Panc1 (cell line): ENCODE measurements around the gene NEK4. TPM values are rescaled to one million over a fixed set of nuclear protein-coding genes. Genes with fewer than 3 reads are reported as not detected.
A peak's percentile ranks its signal among the peaks of the same experiment; 100 is the strongest.

ENCODE experiments used
- ATAC-seq: fragments of 200-7000 bp; cut with Tn5 transposase; 2 replicates; pipeline ENCODE4 v1.9.1; 2020; ENCODE audit warnings: mild to moderate bottlenecking, moderate library complexity
- BruUV-seq: library from RNA; stranded (reverse); fragments of 400-500 nt; replicated peaks from 2 replicates; lab custom pipeline; 2021; lab: Mats Ljungman, UMichigan
- CTCF ChIA-PET: fragments of 300-600 bp; sonication (Branson Sonifier 250); formaldehyde crosslinking; loops from one replicate; lab custom pipeline; 2022; ENCODE audit warnings: antibody characterized with exemption; lab: Charles Lee
- POLR2A ChIA-PET: fragments of 300-600 bp; sonication (Branson Sonifier 250); formaldehyde crosslinking; loops from one replicate; lab custom pipeline; 2022; ENCODE audit warnings: antibody characterized with exemption; lab: Charles Lee
- DNase-seq: peaks from one replicate; pipeline ENCODE4 v3.0.0-alpha.2; 2010; ENCODE audit warnings: low read depth, low spot score
- H3K27ac ChIP-seq: 2 replicates; pipeline ENCODE4 v1.5.1; 2011; ENCODE audit warnings: mild to moderate bottlenecking, low read length, inconsistent platforms
- H3K27me3 ChIP-seq: fragments of 200-500 bp; sonication (Bioruptor generic); 2 replicates; pipeline ENCODE4 v1.6.0; 2014; ENCODE audit warnings: low read length, inconsistent platforms; ENCODE audit not compliant: control insufficient read depth, insufficient read depth
- H3K36me3 ChIP-seq: fragments of 200-500 bp; sonication (Bioruptor generic); 2 replicates; pipeline ENCODE4 v1.5.1; 2014; ENCODE audit warnings: inconsistent platforms, mild to moderate bottlenecking, low read length, moderate library complexity; ENCODE audit not compliant: control insufficient read depth, insufficient read depth
- H3K4me1 ChIP-seq: 2 replicates; pipeline ENCODE4 v1.5.1; 2011; ENCODE audit warnings: inconsistent platforms, mild to moderate bottlenecking, low read length, moderate library complexity; ENCODE audit not compliant: control insufficient read depth, insufficient read depth
- H3K4me3 ChIP-seq, 2 experiments: 2 replicates each; pipeline ENCODE4 v1.5.1; 2011 to 2012; ENCODE audit warnings: low read depth in 2 of 2, low read length in 2 of 2, mild to moderate bottlenecking in 2 of 2, inconsistent platforms in 1 of 2, moderate library complexity in 1 of 2
- H3K9me3 ChIP-seq: fragments of 200-500 bp; sonication (Bioruptor generic); 2 replicates; pipeline ENCODE4 v1.5.1; 2014; ENCODE audit warnings: low read depth, mild to moderate bottlenecking, inconsistent platforms, low read length, moderate library complexity; ENCODE audit not compliant: control insufficient read depth, insufficient read depth
- CTCF ChIP-seq: fragments of 450-650 bp; IDR thresholded peaks from 2 replicates; pipeline ENCODE4 v1.5.1; 2017; ENCODE audit warnings: mild to moderate bottlenecking
- POLR2AphosphoS5 ChIP-seq: IDR thresholded peaks from 2 replicates; pipeline ENCODE4 v1.6.1; 2012; ENCODE audit warnings: mild to moderate bottlenecking, low read depth, low read length, moderate library complexity
- REST ChIP-seq, 2 experiments: IDR thresholded peaks; 2 replicates each; pipeline ENCODE4 v1.6.1; 2011 to 2012; ENCODE audit warnings: low read depth in 2 of 2, control low read depth in 1 of 2, low read length in 1 of 2, mild to moderate bottlenecking in 1 of 2, moderate library complexity in 1 of 2; ENCODE audit not compliant: insufficient read depth in 1 of 2
- SIN3A ChIP-seq: IDR thresholded peaks from 2 replicates; pipeline ENCODE4 v1.6.1; 2012; ENCODE audit warnings: low read depth, mild to moderate bottlenecking, low read length, moderate library complexity, borderline replicate concordance; ENCODE audit not compliant: insufficient read depth
- TCF7L2 ChIP-seq: IDR thresholded peaks from 2 replicates; pipeline ENCODE4 v1.6.1; 2011; ENCODE audit warnings: mild to moderate bottlenecking, low read depth, low read length, inconsistent platforms
- in situ Hi-C: cut with HindIII; loops from 2 replicates; pipeline ENCODE4 v1.10.0; 2016; ENCODE audit warnings: low sequenced_read_pairs, low pct_unique_long_range_greater_than_20kb
- intact Hi-C: fragments of 100-400 bp; cut with micrococcal nuclease; formaldehyde crosslinking; loops from one replicate; pipeline ENCODE4 v1.10.0; 2022; ENCODE audit not compliant: unreplicated experiment
- total RNA-seq: library from RNA; stranded (reverse); gene quantifications from one replicate; pipeline ENCODE4 v1.2.1, GENCODE V29; 2021; ENCODE audit not compliant: unreplicated experiment

NEK4 gene
- total RNA-seq, 1 experiment from 2014 or later, result 22.9 TPM

DNA sequence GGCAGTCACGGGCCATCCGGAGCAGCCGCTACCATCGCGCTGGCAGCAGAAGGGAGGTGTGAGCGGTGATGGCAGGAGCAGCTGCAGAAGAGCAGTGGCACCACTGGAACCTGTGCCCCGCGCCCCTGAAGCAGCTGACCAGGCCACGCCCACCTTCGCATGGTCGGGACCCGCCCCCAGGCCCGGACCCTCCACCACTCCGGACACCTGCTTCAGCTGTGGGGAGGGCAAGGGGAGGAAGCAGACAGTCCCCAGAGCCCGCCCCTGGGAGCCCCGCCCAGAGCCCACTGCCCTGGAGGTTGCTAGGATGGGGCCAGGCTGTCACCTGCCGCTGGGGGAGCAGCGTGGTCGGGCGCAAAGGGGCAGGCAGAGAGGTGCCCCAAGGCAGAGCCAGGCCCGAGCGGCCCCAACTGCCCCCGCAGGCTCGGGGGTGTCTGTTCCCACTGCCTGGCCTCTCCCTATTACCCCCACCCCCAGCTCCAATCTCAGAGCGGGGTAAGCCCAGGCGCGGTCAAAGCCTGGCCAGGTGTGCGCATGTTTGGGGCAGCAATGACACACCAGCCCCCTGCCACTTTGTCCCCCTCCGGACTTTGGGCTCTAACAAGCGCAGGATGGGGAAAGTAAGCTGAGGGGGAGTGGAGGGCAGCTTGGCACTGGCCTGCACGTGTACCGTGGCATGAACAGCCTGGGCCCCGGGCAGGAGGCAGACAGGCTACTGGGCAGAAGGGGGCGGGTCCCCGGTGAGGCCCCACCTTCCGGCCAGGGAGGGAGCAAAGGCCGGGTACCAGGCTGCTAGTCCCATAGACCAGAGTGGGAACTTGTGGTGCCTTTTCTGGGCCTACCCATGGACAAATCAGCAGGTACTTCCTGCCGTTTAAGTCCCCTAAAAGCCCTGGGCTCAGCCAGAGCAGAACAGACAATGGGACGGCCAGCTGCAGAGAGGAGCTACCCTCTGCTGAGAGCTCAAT is 56.1 kb downstream of the NEK4 start:
- ATAC-seq, result peak; percentile 73

More for the DNA sequence above, 56.1 kb downstream of the NEK4 start:
- intact Hi-C loops (no loop called here), in situ Hi-C loops (no loop called here)
- no TSS peak for BruUV-seq
- no peaks in the 10 kb centered on the region for H3K4me1 ChIP-seq
- no peak overlapping the region for H3K4me3 ChIP-seq
- H3K36me3 ChIP-seq, result 0 out of 2 replicates have a peak, but pooled peaks cover 2% of the 10 kb centered on the region
- H3K9me3 ChIP-seq, result no peaks in the 10 kb centered on the region
- ChIA-PET POLR2A (no interaction called here), CTCF (interaction anchor here (0.7 kb wide), 1 partner anchor 405 kb away, joined by 6 read pairs; no protein-coding TSS in a partner anchor)
- no peak for DNase-seq
- H3K27ac ChIP-seq, result no peak overlapping the region
- H3K27me3 ChIP-seq, result no peaks in the 10 kb centered on the region
- TF ChIP-seq POLR2AphosphoS5, result no peak
- no peak for TF ChIP-seq CTCF
- TF ChIP-seq REST (IDR thresholded peaks at IDR 0.05; ENCODE audit: insufficient read depth in 1 of 2, low read depth in 2 of 2, low read length in 1 of 2), result no peak
- no peak for TF ChIP-seq SIN3A
- TF ChIP-seq TCF7L2, result no peak
